ENCODE data around the gene FCRL5. TPM values are rescaled to one million over a fixed set of nuclear protein-coding genes. Genes with fewer than 3 reads are reported as not detected.

FCRL5 gene
- total RNA-seq, 4 donors from 2014 or later = not detected

GRCh38 chr1:157471531-157471930 lies 80.8 kb downstream of the FCRL5 start:
- H3K27ac ChIP-seq = no peak overlapping the region
- H3K4me1 ChIP-seq = no peaks in the 10 kb centered on the region
- H3K27me3 ChIP-seq = no peaks in the 10 kb centered on the region
- no peaks in the 10 kb centered on the region for H3K36me3 ChIP-seq
- 70% methylated on average over 3 of the region's 3 CpGs for WGBS
- no peak overlapping the region for H3K4me3 ChIP-seq
- H3K9me3 ChIP-seq = no peaks in the 10 kb centered on the region
- TF ChIP-seq, protein P1, sequence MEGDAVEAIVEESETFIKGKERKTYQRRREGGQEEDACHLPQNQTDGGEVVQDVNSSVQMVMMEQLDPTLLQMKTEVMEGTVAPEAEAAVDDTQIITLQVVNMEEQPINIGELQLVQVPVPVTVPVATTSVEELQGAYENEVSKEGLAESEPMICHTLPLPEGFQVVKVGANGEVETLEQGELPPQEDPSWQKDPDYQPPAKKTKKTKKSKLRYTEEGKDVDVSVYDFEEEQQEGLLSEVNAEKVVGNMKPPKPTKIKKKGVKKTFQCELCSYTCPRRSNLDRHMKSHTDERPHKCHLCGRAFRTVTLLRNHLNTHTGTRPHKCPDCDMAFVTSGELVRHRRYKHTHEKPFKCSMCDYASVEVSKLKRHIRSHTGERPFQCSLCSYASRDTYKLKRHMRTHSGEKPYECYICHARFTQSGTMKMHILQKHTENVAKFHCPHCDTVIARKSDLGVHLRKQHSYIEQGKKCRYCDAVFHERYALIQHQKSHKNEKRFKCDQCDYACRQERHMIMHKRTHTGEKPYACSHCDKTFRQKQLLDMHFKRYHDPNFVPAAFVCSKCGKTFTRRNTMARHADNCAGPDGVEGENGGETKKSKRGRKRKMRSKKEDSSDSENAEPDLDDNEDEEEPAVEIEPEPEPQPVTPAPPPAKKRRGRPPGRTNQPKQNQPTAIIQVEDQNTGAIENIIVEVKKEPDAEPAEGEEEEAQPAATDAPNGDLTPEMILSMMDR (IDR thresholded peaks at IDR 0.05) = no peak
- TF ChIP-seq EP300 (IDR thresholded peaks at IDR 0.05) (no peak), POLR2A (IDR thresholded peaks at IDR 0.05) (no peak), POLR2AphosphoS5 (IDR thresholded peaks at IDR 0.05) (no peak)
- no peak for DNase-seq (ENCODE audit: low spot score in 2 of 2)

GRCh38 chr1:157469752-157470675 lies 82.3 kb downstream of the FCRL5 start:
- no peak for DNase-seq (ENCODE audit: low spot score in 2 of 2)
- no peaks in the 10 kb centered on the region for H3K4me1 ChIP-seq
- TF ChIP-seq, protein P1 (IDR thresholded peaks at IDR 0.05) = no peak
- TF ChIP-seq POLR2AphosphoS5 (IDR thresholded peaks at IDR 0.05) (no peak), EP300 (IDR thresholded peaks at IDR 0.05) (no peak), POLR2A (IDR thresholded peaks at IDR 0.05) (no peak)
- H3K9me3 ChIP-seq = no peaks in the 10 kb centered on the region
- H3K27ac ChIP-seq = no peak overlapping the region
- no peak overlapping the region for H3K4me3 ChIP-seq
- no peaks in the 10 kb centered on the region for H3K36me3 ChIP-seq
- 79% methylated on average over 4 of the region's 4 CpGs for WGBS
- H3K27me3 ChIP-seq = no peaks in the 10 kb centered on the region

DNA sequence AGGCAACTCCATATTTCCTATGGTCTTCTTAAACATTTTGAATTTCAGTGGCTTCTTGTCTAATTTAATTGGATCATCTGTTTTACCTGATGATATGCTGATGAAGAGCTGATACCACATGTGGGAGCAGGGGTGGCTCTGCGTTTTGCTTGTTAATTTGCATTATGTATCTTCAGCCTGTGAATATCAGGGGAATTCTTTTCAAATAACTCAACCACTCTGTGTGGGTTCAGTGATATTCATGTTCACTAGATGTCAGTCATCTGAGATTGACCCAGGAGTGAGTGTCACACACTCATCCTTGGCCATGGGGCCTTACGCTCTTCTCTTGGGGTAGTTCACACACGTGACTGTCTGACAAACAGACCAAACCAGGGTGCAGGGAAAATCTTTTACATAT lies 83.0 kb downstream of the FCRL5 start:
- no peak for TF ChIP-seq EP300 (IDR thresholded peaks at IDR 0.05)
- no peak for DNase-seq (ENCODE audit: low spot score in 2 of 2)
- H3K27me3 ChIP-seq = no peaks in the 10 kb centered on the region
- WGBS = 90% methylated on average over 3 of the region's 3 CpGs
- H3K36me3 ChIP-seq = no peaks in the 10 kb centered on the region
- no peak overlapping the region for H3K4me3 ChIP-seq
- H3K27ac ChIP-seq = no peak overlapping the region
- H3K9me3 ChIP-seq = no peaks in the 10 kb centered on the region
- H3K4me1 ChIP-seq = no peaks in the 10 kb centered on the region

DNA sequence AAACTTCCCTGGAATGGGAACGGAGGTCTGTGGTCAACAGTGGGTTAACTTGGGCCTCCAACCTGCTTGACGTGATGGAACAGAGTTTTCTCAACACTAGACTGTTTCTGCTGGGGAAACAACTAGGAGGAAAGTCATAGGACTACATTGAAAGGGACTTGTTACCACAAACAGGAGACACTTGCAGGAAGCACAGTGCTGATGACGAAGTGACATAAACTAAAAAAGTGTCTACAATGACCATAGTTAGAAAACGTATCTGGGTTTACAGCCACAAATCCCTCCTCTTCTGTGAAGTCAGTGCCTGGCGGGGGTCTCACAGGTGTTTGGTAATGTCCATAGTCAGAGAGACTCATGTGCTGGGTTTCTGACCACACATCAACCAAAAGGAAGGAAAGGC lies 86.3 kb downstream of the FCRL5 start:
- DNase-seq (ENCODE audit: low spot score in 2 of 2) = no peak
- Histone ChIP-seq H3K4me1 (no peaks in the 10 kb centered on the region), H3K9me3 (no peaks in the 10 kb centered on the region), H3K36me3 (no peaks in the 10 kb centered on the region), H3K4me3 (no peak overlapping the region), H3K27ac (no peak overlapping the region), H3K27me3 (no peaks in the 10 kb centered on the region)
- no peak for TF ChIP-seq EP300 (IDR thresholded peaks at IDR 0.05)
- TF ChIP-seq POLR2A (IDR thresholded peaks at IDR 0.05) = no peak
- TF ChIP-seq, protein P1 (IDR thresholded peaks at IDR 0.05) = no peak
- TF ChIP-seq POLR2AphosphoS5 (IDR thresholded peaks at IDR 0.05) = no peak
- WGBS = 85% methylated on average over 5 of the region's 5 CpGs

Other genes starting within 250 kb of the FCRL5 start
- gene FCRL4, start 45.6 kb upstream of the FCRL5 start, total RNA-seq = not detected
- not detected for gene FCRL3, start 148.3 kb upstream of the FCRL5 start, total RNA-seq
- not detected for gene FCRL2, start 224.6 kb upstream of the FCRL5 start, total RNA-seq